ENCODE data around the gene PRSS2.

The PRSS2 gene

DNA sequence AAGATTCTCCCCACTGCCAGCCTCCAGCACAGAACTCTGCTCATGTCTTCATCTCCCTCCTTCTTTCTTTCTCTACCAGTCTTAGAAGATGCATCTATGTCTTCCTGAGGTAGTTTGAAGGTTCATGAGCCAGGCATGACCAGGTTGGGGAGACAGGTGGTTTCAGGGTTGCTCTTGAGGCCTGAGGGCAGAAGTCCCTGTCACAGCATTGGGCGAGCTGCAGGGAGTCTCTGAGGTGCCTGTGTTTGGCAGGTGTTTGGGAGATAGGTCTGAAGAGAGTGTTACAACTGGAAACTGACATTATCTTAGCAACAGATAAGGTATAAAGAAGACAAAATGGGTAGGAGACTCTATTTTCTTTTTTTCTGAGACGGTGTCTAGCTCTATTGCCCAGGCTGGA, 18.7 kb downstream of the PRSS2 start:
- Histone ChIP-seq H3K4me3 (ENCODE audit: low read length) (no peak overlapping the region), H3K27ac (ENCODE audit: low read length) (no peak overlapping the region), H3K9me3 (ENCODE audit: insufficient read depth, low read depth, low read length) (no peaks in the 10 kb centered on the region), H3K9ac (ENCODE audit: low read depth, low read length) (no peak overlapping the region), H3K4me1 (ENCODE audit: insufficient read depth, low read length) (peaks cover under 1% of the 10 kb centered on the region; the same call in 1 of the 2 replicates), H3K27me3 (ENCODE audit: insufficient read depth, low read length) (peaks cover 21% of the 10 kb centered on the region; the same call in 1 of the 2 replicates), H3K36me3 (ENCODE audit: insufficient read depth, low read depth, low read length) (no peaks in the 10 kb centered on the region)

GRCh38 chr7:142790056-142790455, 19.3 kb downstream of the PRSS2 start:
- no peak overlapping the region for H3K9ac ChIP-seq (ENCODE audit: low read depth, low read length)
- no peaks in the 10 kb centered on the region for H3K9me3 ChIP-seq (ENCODE audit: insufficient read depth, low read depth, low read length)
- no peak overlapping the region for H3K27ac ChIP-seq (ENCODE audit: low read length)
- no peaks in the 10 kb centered on the region for H3K36me3 ChIP-seq (ENCODE audit: insufficient read depth, low read depth, low read length)
- peaks cover 6% of the 10 kb centered on the region for H3K4me1 ChIP-seq (ENCODE audit: insufficient read depth, low read length)
- no peak overlapping the region for H3K4me3 ChIP-seq (ENCODE audit: low read length)
- H3K27me3 ChIP-seq (ENCODE audit: insufficient read depth, low read length), result peaks cover 27% of the 10 kb centered on the region

DNA sequence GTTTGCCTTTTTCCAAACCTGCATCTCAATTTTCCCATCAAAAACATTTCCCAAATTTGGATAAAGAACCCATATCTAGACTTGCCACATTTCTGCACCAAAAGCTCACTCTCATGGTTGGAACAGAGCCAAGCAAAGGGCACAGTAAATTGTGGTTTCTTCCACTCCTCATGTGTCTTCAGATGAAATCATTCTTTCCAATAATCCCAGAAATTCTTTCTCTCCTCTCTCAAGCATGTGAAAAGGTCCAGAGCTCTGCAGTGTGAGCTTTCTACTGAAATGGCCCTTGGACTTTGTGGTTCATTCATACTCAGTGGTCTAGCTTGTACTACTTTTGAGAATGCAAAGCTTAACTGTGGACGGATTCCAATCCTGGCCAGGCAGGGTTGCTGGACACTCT, 19.8 kb downstream of the PRSS2 start:
- no peak overlapping the region for H3K27ac ChIP-seq (ENCODE audit: low read length)
- peaks cover 9% of the 10 kb centered on the region for H3K4me1 ChIP-seq (ENCODE audit: insufficient read depth, low read length)
- H3K9ac ChIP-seq (ENCODE audit: low read depth, low read length), result no peak overlapping the region
- peaks cover 32% of the 10 kb centered on the region for H3K27me3 ChIP-seq (ENCODE audit: insufficient read depth, low read length)
- H3K9me3 ChIP-seq (ENCODE audit: insufficient read depth, low read depth, low read length), result no peaks in the 10 kb centered on the region
- H3K4me3 ChIP-seq (ENCODE audit: low read length), result no peak overlapping the region
- H3K36me3 ChIP-seq (ENCODE audit: insufficient read depth, low read depth, low read length), result no peaks in the 10 kb centered on the region

DNA sequence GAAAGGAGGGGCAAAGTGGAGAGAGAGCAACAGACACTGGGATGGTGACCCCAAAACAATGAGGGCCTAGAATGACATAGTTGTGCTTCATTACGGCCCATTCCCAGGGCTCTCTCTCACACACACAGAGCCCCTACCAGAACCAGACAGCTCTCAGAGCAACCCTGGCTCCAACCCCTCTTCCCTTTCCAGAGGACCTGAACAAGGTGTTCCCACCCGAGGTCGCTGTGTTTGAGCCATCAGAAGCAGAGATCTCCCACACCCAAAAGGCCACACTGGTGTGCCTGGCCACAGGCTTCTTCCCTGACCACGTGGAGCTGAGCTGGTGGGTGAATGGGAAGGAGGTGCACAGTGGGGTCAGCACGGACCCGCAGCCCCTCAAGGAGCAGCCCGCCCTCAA, 20.7 kb downstream of the PRSS2 start:
- Histone ChIP-seq H3K27ac (ENCODE audit: low read length) (no peak overlapping the region), H3K27me3 (ENCODE audit: insufficient read depth, low read length) (peaks cover 42% of the 10 kb centered on the region), H3K4me3 (ENCODE audit: low read length) (no peak overlapping the region), H3K36me3 (ENCODE audit: insufficient read depth, low read depth, low read length) (no peaks in the 10 kb centered on the region), H3K9me3 (ENCODE audit: insufficient read depth, low read depth, low read length) (no peaks in the 10 kb centered on the region), H3K4me1 (ENCODE audit: insufficient read depth, low read length) (peaks cover 15% of the 10 kb centered on the region), H3K9ac (ENCODE audit: low read depth, low read length) (no peak overlapping the region)

GRCh38 chr7:142792129-142792528, 21.4 kb downstream of the PRSS2 start:
- Histone ChIP-seq H3K9me3 (ENCODE audit: insufficient read depth, low read depth, low read length) (no peaks in the 10 kb centered on the region), H3K36me3 (ENCODE audit: insufficient read depth, low read depth, low read length) (no peaks in the 10 kb centered on the region), H3K27ac (ENCODE audit: low read length) (no peak overlapping the region), H3K27me3 (ENCODE audit: insufficient read depth, low read length) (peaks cover 48% of the 10 kb centered on the region), H3K9ac (ENCODE audit: low read depth, low read length) (no peak overlapping the region), H3K4me1 (ENCODE audit: insufficient read depth, low read length) (peaks cover 15% of the 10 kb centered on the region), H3K4me3 (ENCODE audit: low read length) (no peak overlapping the region)

- H3K4me1 ChIP-seq (ENCODE audit: insufficient read depth, low read length), result peaks cover 15% of the 10 kb centered on the region
- peaks cover 52% of the 10 kb centered on the region for H3K27me3 ChIP-seq (ENCODE audit: insufficient read depth, low read length)
- no peaks in the 10 kb centered on the region for H3K36me3 ChIP-seq (ENCODE audit: insufficient read depth, low read depth, low read length)
- no peaks in the 10 kb centered on the region for H3K9me3 ChIP-seq (ENCODE audit: insufficient read depth, low read depth, low read length)
- no peak overlapping the region for H3K27ac ChIP-seq (ENCODE audit: low read length)
- no peak overlapping the region for H3K4me3 ChIP-seq (ENCODE audit: low read length)
- no peak overlapping the region for H3K9ac ChIP-seq (ENCODE audit: low read depth, low read length)
These were observed 21.8 kb downstream of the PRSS2 start for GRCh38 chr7:142792593-142792992.

DNA sequence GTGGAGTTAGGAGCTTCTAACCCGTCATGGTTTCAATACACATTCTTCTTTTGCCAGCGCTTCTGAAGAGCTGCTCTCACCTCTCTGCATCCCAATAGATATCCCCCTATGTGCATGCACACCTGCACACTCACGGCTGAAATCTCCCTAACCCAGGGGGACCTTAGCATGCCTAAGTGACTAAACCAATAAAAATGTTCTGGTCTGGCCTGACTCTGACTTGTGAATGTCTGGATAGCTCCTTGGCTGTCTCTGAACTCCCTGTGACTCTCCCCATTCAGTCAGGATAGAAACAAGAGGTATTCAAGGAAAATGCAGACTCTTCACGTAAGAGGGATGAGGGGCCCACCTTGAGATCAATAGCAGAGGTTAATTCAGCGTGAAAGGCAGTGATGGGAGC, 22.4 kb downstream of the PRSS2 start:
- Histone ChIP-seq H3K4me3 (ENCODE audit: low read length) (no peak overlapping the region), H3K9me3 (ENCODE audit: insufficient read depth, low read depth, low read length) (no peaks in the 10 kb centered on the region), H3K36me3 (ENCODE audit: insufficient read depth, low read depth, low read length) (no peaks in the 10 kb centered on the region), H3K9ac (ENCODE audit: low read depth, low read length) (no peak overlapping the region), H3K27me3 (ENCODE audit: insufficient read depth, low read length) (peaks cover 58% of the 10 kb centered on the region), H3K27ac (ENCODE audit: low read length) (no peak overlapping the region), H3K4me1 (ENCODE audit: insufficient read depth, low read length) (peaks cover 15% of the 10 kb centered on the region)

- Histone ChIP-seq H3K36me3 (ENCODE audit: insufficient read depth, low read depth, low read length) (no peaks in the 10 kb centered on the region), H3K27me3 (ENCODE audit: insufficient read depth, low read length) (peaks cover 81% of the 10 kb centered on the region), H3K27ac (ENCODE audit: low read length) (no peak overlapping the region), H3K9ac (ENCODE audit: low read depth, low read length) (peak overlapping the region; percentile 73; the same call in 1 of the 2 replicates), H3K4me1 (ENCODE audit: insufficient read depth, low read length) (peaks cover 27% of the 10 kb centered on the region), H3K9me3 (ENCODE audit: insufficient read depth, low read depth, low read length) (no peaks in the 10 kb centered on the region), H3K4me3 (ENCODE audit: low read length) (peak overlapping the region; percentile 72)
These were observed 24.6 kb downstream of the PRSS2 start for GRCh38 chr7:142795339-142795863.

DNA sequence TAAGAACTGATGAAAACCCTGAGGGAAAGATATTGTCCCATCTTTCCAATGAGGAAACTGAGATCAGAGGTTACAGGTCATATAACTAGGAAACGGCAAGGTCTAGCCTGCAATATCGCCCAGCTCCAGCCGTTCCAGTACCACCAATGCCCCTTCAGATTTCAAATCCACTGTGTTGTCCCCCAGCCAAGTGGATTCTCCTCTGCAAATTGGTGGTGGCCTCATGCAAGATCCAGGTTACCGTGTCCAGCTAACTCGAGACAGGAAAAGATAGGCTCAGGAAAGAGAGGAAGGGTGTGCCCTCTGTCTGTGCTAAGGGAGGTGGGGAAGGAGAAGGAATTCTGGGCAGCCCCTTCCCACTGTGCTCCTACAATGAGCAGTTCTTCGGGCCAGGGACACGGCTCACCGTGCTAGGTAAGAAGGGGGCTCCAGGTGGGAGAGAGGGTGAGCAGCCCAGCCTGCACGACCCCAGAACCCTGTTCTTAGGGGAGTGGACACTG, 25.3 kb downstream of the PRSS2 start:
- peak overlapping the region; percentile 72 for H3K4me3 ChIP-seq (ENCODE audit: low read length)
- H3K9ac ChIP-seq (ENCODE audit: low read depth, low read length), result peak overlapping the region; percentile 73; the same call in 1 of the 2 replicates
- no peak overlapping the region for H3K27ac ChIP-seq (ENCODE audit: low read length)
- H3K27me3 ChIP-seq (ENCODE audit: insufficient read depth, low read length), result peaks cover 86% of the 10 kb centered on the region
- H3K9me3 ChIP-seq (ENCODE audit: insufficient read depth, low read depth, low read length), result no peaks in the 10 kb centered on the region
- no peaks in the 10 kb centered on the region for H3K36me3 ChIP-seq (ENCODE audit: insufficient read depth, low read depth, low read length)
- H3K4me1 ChIP-seq (ENCODE audit: insufficient read depth, low read length), result peaks cover 27% of the 10 kb centered on the region

GRCh38 chr7:142796501-142797390, 26.0 kb downstream of the PRSS2 start:
- peaks cover 91% of the 10 kb centered on the region for H3K27me3 ChIP-seq (ENCODE audit: insufficient read depth, low read length)
- H3K36me3 ChIP-seq (ENCODE audit: insufficient read depth, low read depth, low read length), result no peaks in the 10 kb centered on the region; the same call in 1 of the 2 replicates
- H3K4me1 ChIP-seq (ENCODE audit: insufficient read depth, low read length), result peaks cover 27% of the 10 kb centered on the region
- H3K27ac ChIP-seq (ENCODE audit: low read length), result no peak overlapping the region
- H3K9me3 ChIP-seq (ENCODE audit: insufficient read depth, low read depth, low read length), result no peaks in the 10 kb centered on the region
- H3K9ac ChIP-seq (ENCODE audit: low read depth, low read length), result peak overlapping the region; percentile 73; the same call in 1 of the 2 replicates
- peak overlapping the region; percentile 72 for H3K4me3 ChIP-seq (ENCODE audit: low read length)

GRCh38 chr7:142797391-142798377, 26.9 kb downstream of the PRSS2 start:
- H3K9me3 ChIP-seq (ENCODE audit: insufficient read depth, low read depth, low read length), result no peaks in the 10 kb centered on the region
- no peak overlapping the region for H3K27ac ChIP-seq (ENCODE audit: low read length)
- peak overlapping the region; percentile 72 for H3K4me3 ChIP-seq (ENCODE audit: low read length)
- peaks cover 7% of the 10 kb centered on the region; the same call in 1 of the 2 replicates for H3K36me3 ChIP-seq (ENCODE audit: insufficient read depth, low read depth, low read length)
- peaks cover 91% of the 10 kb centered on the region for H3K27me3 ChIP-seq (ENCODE audit: insufficient read depth, low read length)
- H3K4me1 ChIP-seq (ENCODE audit: insufficient read depth, low read length), result peaks cover 27% of the 10 kb centered on the region
- peak overlapping the region; percentile 73; the same call in 1 of the 2 replicates for H3K9ac ChIP-seq (ENCODE audit: low read depth, low read length)
